ENCODE measurements around the gene BSX.

The BSX gene

GRCh38 chr11:122954455-122954854 is 27.2 kb downstream of the BSX start:
- no peak for DNase-seq (ENCODE audit: low spot score)

- no peak for DNase-seq (ENCODE audit: low spot score)
Observed at GRCh38 chr11:122951211-122951610, 30.4 kb downstream of the BSX start.

GRCh38 chr11:122938557-122938956 is 43.1 kb downstream of the BSX start:
- no peak for DNase-seq (ENCODE audit: low spot score)

GRCh38 chr11:122937983-122938382 is 43.7 kb downstream of the BSX start:
- DNase-seq (ENCODE audit: low spot score) = no peak

- DNase-seq (ENCODE audit: low spot score) = no peak
Observed at GRCh38 chr11:122933416-122933815, 48.2 kb downstream of the BSX start.

- no peak for DNase-seq (ENCODE audit: low spot score)
Observed at GRCh38 chr11:122931510-122931909, 50.1 kb downstream of the BSX start.
